Natural killer cell (primary cell): Measurements from ENCODE around the gene NACC2. TPM values are rescaled to one million over a fixed set of nuclear protein-coding genes. Genes with fewer than 3 reads are reported as not detected.

ENCODE experiments used
- ATAC-seq, 3 donors: fragments of 150-1000 bp in 2 of 3; fragments of 200-7000 bp in 1 of 3; cut with Tn5 transposase; 1 replicate in 1 of 3; 2 replicates in 2 of 3; pipeline ENCODE4 v1.10.0; 2021; ENCODE audit warnings: mild to moderate bottlenecking in 2 of 3, moderate library complexity in 2 of 3
- DNase-seq, 2 donors: peaks; one replicate each; pipeline versions ENCODE4 v3.0.0 to v3.0.0-alpha.2; 2013 to 2021; ENCODE audit warnings: mixed read lengths in 1 of 2
- H3K27ac ChIP-seq: one replicate; pipeline ENCODE4 v1.5.1; 2013; ENCODE audit warnings: mild to moderate bottlenecking, low read length
- H3K27me3 ChIP-seq: one replicate; pipeline ENCODE4 v1.6.1; 2013; ENCODE audit warnings: low read length; ENCODE audit not compliant: control insufficient read depth, insufficient read depth
- H3K36me3 ChIP-seq: one replicate; pipeline ENCODE4 v1.6.1; 2013; ENCODE audit warnings: low read length; ENCODE audit not compliant: control insufficient read depth, insufficient read depth
- H3K4me1 ChIP-seq: one replicate; pipeline ENCODE4 v1.6.1; 2013; ENCODE audit warnings: low read length; ENCODE audit not compliant: control insufficient read depth, insufficient read depth
- H3K4me3 ChIP-seq: one replicate; pipeline ENCODE4 v1.5.1; 2013; ENCODE audit warnings: low read length
- H3K9me3 ChIP-seq: one replicate; pipeline ENCODE4 v1.6.1; 2013; ENCODE audit warnings: low read length; ENCODE audit not compliant: control insufficient read depth, insufficient read depth
- H3K27ac Mint-ChIP-seq, 2 donors: one replicate each; pipeline ENCODE4 v1.8.0; 2022; ENCODE audit warnings: mild to moderate bottlenecking in 2 of 2, mixed read lengths in 2 of 2, moderate library complexity in 1 of 2
- H3K27me3 Mint-ChIP-seq, 2 donors: one replicate each; pipeline ENCODE4 v1.8.0; 2022; ENCODE audit warnings: low read depth in 2 of 2, mixed read lengths in 2 of 2
- H3K36me3 Mint-ChIP-seq: one replicate; pipeline ENCODE4 v1.8.0; 2022; ENCODE audit warnings: mixed read lengths
- H3K4me1 Mint-ChIP-seq, 2 donors: one replicate each; pipeline ENCODE4 v1.8.0; 2022; ENCODE audit warnings: mixed read lengths in 2 of 2
- H3K4me3 Mint-ChIP-seq: one replicate; pipeline ENCODE4 v1.8.0; 2022; ENCODE audit warnings: mild to moderate bottlenecking, moderate library complexity, mixed read lengths
- H3K9me3 Mint-ChIP-seq, 2 donors: one replicate each; pipeline ENCODE4 v1.8.0; 2022; ENCODE audit warnings: mixed read lengths in 2 of 2
- WGBS: methylation state at CpG from one replicate; pipeline ENCODE4 v1.1.7; 2013; ENCODE audit warnings: missing lambda C conversion rate; ENCODE audit not compliant: insufficient coverage; 5-methylcytosine and 5-hydroxymethylcytosine counted together
- intact Hi-C: fragments of 100-400 bp; cut with micrococcal nuclease; formaldehyde crosslinking; loops from one replicate; pipeline ENCODE4 v1.14.2; 2022
- total RNA-seq, 4 donors: library from RNA; stranded (reverse); fragments of 120-200 nt in 1 of 4; gene quantifications; one replicate each; pipeline versions ENCODE4 v1.2.3 to v1.2.4, GENCODE V29; 2013 to 2022
- TF ChIP-seq, protein P1 (sequence below): fragments of 200-600 bp; IDR thresholded peaks from one replicate; pipeline ENCODE4 v1.8.0; 2022; ENCODE audit warnings: antibody characterized with exemption

NACC2 gene
- total RNA-seq, 3 donors from 2014 or later (not counting 1 experiment from before 2014, with no cell fraction given) = 14.5 to 21.6 (median 21.2) TPM

GRCh38 chr9:136079211-136079915 is 15.7 kb downstream of the NACC2 start:
- peaks cover 32% of the 10 kb centered on the region for H3K4me1 ChIP-seq
- no peak for DNase-seq
- H3K4me1 Mint-ChIP-seq = peaks cover 44 to 45% of the 10 kb centered on the region in 2 donors
- H3K4me3 ChIP-seq = no peak overlapping the region
- intact Hi-C loops = no loop called here
- no peaks in the 10 kb centered on the region for H3K9me3 Mint-ChIP-seq
- no peaks in the 10 kb centered on the region for H3K27me3 Mint-ChIP-seq
- no peaks in the 10 kb centered on the region for H3K27me3 ChIP-seq
- no peak overlapping the region for H3K4me3 Mint-ChIP-seq
- WGBS = 66% methylated on average over 16 of the region's 16 CpGs
- H3K36me3 Mint-ChIP-seq = no peaks in the 10 kb centered on the region
- no peak overlapping the region for H3K27ac ChIP-seq
- H3K36me3 ChIP-seq = no peaks in the 10 kb centered on the region
- ATAC-seq = no peak
- no peaks in the 10 kb centered on the region for H3K9me3 ChIP-seq
- H3K27ac Mint-ChIP-seq = peak overlapping the region in 1 of 2 donors; percentile 36
- TF ChIP-seq, protein P1, sequence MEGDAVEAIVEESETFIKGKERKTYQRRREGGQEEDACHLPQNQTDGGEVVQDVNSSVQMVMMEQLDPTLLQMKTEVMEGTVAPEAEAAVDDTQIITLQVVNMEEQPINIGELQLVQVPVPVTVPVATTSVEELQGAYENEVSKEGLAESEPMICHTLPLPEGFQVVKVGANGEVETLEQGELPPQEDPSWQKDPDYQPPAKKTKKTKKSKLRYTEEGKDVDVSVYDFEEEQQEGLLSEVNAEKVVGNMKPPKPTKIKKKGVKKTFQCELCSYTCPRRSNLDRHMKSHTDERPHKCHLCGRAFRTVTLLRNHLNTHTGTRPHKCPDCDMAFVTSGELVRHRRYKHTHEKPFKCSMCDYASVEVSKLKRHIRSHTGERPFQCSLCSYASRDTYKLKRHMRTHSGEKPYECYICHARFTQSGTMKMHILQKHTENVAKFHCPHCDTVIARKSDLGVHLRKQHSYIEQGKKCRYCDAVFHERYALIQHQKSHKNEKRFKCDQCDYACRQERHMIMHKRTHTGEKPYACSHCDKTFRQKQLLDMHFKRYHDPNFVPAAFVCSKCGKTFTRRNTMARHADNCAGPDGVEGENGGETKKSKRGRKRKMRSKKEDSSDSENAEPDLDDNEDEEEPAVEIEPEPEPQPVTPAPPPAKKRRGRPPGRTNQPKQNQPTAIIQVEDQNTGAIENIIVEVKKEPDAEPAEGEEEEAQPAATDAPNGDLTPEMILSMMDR = no peak

- 87% methylated on average over 25 of the region's 27 CpGs for WGBS
- DNase-seq = no peak
- intact Hi-C loops = no loop called here
- Mint-ChIP-seq H3K9me3 (no peaks in the 10 kb centered on the region), H3K27ac (peak overlapping the region in 1 of 2 donors; percentile 36), H3K4me1 (peaks cover 42% of the 10 kb centered on the region in 2 donors), H3K4me3 (no peak overlapping the region), H3K27me3 (no peaks in the 10 kb centered on the region), H3K36me3 (no peaks in the 10 kb centered on the region)
- ATAC-seq = no peak
- TF ChIP-seq, protein P1 = no peak
- H3K4me3 ChIP-seq = no peak overlapping the region
- H3K27ac ChIP-seq = no peak overlapping the region
- peaks cover 32% of the 10 kb centered on the region for H3K4me1 ChIP-seq
- no peaks in the 10 kb centered on the region for H3K27me3 ChIP-seq
- H3K9me3 ChIP-seq = no peaks in the 10 kb centered on the region
- no peaks in the 10 kb centered on the region for H3K36me3 ChIP-seq
Measured at GRCh38 chr9:136078498-136079011, 16.5 kb downstream of the NACC2 start.

- Histone ChIP-seq H3K4me3 (no peak overlapping the region), H3K36me3 (no peaks in the 10 kb centered on the region), H3K9me3 (no peaks in the 10 kb centered on the region), H3K4me1 (peaks cover 32% of the 10 kb centered on the region), H3K27ac (no peak overlapping the region), H3K27me3 (no peaks in the 10 kb centered on the region)
- Mint-ChIP-seq H3K9me3 (no peaks in the 10 kb centered on the region), H3K27ac (no peak overlapping the region), H3K4me1 (peaks cover 36 to 42% of the 10 kb centered on the region in 2 donors), H3K4me3 (no peak overlapping the region), H3K27me3 (no peaks in the 10 kb centered on the region), H3K36me3 (no peaks in the 10 kb centered on the region)
- DNase-seq (no peak), ATAC-seq (no peak)
- TF ChIP-seq, protein P1 = no peak
- 97% methylated on average over 12 of the region's 12 CpGs for WGBS
- intact Hi-C loops = no loop called here
Measured at GRCh38 chr9:136078024-136078423, 17.1 kb downstream of the NACC2 start.
